B cell (primary cell): Measurements from ENCODE around the gene PSMD6.

Source experiments
- CTCF ChIP-seq: fragments of 200-600 bp; IDR thresholded peaks from one replicate; pipeline ENCODE4 v1.8.0; 2022; ENCODE audit warnings: antibody characterized with exemption, mild to moderate bottlenecking
- EZH2 ChIP-seq: IDR thresholded peaks from 2 replicates; pipeline ENCODE4 v1.6.1; 2012; ENCODE audit warnings: borderline replicate concordance, low read depth, mild to moderate bottlenecking, moderate library complexity, low read length; ENCODE audit not compliant: insufficient read depth, poor library complexity, severe bottlenecking

- no peak for TF ChIP-seq EZH2
- no peak for TF ChIP-seq CTCF
Observed at GRCh38 chr3:63974451-63974850, 48.8 kb downstream of the PSMD6 start.
